GM18508 (cell line): ENCODE data around the gene IL21R.
"Not testable (repeated sequence)": the region's sequence is repeated elsewhere in the genome, so short reads cannot be mapped to it uniquely, and the experiment has no call there.

Experiments used
- ATAC-seq: cut with Tn5 transposase; IDR thresholded peaks from one replicate; pipeline ENCODE4 v1.9.1; 2021; ENCODE audit warnings: moderate number of reproducible peaks; ENCODE audit not compliant: insufficient read depth, unreplicated experiment

Gene IL21R

GRCh38 chr16:27374221-27374803, 27.7 kb upstream of the IL21R start:
- ATAC-seq: no peak

DNA sequence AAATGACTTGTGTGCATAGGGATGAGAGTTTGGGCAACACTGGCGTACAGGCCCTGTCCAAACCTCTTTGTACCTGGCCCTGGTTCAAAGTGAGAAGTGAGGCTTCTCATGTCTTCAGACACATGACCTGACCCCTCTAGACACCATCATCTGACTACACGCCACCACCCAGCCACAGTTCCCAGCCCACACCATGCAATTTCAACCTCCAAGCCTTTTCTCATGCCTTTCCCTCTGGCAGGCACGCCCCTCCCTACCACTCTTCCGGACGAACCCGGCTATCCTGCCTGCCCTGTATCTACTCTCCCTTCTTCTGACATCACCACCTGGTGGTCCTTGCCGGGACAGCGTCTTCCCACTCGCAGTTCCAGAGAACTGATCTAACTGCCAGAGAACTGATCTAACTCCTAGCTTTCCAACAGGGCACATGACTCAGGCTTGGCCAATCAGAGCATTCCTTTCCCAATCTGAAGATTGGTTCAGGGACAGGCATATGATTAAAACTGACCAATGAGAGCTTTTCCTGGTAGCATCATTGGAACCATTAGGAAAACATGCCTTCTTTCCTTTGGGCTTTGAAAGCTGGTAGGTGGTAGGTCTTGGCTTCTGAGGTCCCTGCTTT, 27.1 kb upstream of the IL21R start:
- peak; percentile 29 for ATAC-seq

DNA sequence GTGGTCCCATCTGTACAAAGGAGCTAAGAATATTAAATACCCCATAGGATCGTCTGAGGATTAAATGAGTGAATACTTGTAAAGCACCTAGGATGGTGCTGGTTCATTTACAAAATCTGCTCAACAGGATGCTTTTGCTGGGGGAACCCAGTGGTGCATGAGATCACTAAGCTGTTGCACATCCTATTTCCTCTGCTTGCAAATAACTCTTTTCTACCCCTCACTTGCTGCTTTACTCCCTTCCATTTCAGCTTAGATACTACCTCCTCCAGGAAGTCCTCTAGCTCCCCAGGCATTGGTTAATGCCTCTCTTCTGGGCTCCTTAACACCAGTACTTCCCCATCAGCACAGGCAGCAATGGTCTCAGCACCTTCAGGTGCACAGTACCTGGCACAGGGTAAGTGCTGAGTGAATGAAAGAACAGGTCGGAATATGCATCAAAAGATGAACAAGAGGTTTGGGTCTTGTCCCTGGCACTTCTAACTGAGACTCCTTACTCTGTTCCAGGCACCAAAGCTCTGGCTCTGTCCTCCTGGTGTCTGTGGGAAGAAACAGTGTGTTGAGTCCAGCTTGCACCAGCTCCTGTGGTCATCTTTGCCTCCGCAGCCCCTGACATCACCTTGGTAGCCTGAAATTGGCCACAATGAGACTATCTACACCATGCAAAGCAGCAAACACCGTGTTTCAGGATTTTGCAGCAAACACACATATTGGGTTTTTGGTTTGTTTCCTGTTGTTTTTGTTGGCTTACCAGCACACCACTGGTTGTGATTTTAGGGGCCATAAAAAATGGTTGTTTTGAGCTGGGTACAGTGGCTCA, 24.1 kb upstream of the IL21R start:
- ATAC-seq: no peak

DNA sequence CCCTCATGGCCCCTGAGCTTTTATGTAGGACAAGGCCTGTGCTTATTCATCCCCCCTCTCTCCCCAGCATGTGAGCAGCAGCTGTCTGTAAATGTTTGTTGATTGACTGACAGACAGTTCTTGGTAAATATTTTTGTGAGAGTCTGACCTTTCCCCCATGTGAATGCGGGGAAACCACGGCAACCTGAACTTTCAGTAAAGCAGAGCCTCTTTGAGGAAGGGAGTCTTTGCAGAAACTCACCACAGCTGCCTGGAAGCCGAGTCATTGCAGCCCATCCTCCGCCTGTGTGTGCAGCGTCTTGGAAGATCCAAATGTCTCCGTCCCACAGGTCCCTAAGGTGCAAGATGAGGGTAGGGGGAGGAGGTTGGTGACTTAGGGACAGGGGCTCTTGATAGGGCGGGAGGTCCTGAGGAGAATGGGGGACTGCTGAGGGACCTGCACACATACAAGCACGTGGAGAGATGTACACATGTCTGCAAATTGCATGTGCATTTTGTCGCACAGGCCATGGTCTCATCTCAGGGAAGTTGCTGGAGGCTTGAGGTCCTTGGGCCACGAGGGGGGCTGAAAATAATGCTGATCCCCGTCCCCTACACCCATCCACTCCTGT, 23.0 kb upstream of the IL21R start:
- no peak for ATAC-seq

DNA sequence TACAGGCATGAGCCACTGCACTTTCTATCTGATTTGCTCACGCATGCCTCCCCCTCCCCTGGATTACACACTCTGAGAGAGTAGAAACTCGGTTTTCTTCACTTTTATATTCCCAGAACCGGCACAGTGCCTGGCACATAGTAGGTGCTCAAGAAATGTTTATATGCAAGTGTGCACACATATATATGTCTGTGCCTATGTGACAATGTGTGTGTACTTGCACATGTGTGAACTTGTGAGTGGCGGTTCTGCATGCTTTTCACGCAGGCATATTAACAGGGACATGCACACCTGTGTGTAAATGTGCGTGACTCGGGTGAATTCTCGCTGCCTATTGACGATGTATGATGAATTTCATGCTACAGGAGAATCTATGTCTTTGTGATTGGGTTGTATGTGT, 22.1 kb upstream of the IL21R start:
- no peak for ATAC-seq

DNA sequence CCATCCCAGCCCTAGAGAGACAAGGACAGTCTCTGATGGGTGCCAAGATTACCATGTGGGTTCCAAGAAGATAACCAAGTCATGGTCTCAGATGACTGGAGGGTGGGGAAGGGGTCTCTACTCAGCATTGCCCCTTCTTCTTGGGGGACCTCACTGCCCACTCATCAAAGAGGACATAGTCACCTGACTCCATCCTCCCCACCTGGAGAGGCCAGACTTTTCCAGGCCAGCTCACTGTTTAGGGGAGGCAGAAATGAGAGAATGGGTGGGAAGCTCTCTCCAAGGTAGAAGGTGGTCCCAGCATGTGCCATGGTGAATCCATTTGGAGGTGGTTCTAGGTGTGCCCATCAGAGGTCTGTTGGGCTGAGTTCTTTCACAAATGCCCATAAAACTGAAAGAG, 20.7 kb upstream of the IL21R start:
- no peak for ATAC-seq

- no peak for ATAC-seq
Measured at GRCh38 chr16:27381974-27382855, 19.8 kb upstream of the IL21R start.

DNA sequence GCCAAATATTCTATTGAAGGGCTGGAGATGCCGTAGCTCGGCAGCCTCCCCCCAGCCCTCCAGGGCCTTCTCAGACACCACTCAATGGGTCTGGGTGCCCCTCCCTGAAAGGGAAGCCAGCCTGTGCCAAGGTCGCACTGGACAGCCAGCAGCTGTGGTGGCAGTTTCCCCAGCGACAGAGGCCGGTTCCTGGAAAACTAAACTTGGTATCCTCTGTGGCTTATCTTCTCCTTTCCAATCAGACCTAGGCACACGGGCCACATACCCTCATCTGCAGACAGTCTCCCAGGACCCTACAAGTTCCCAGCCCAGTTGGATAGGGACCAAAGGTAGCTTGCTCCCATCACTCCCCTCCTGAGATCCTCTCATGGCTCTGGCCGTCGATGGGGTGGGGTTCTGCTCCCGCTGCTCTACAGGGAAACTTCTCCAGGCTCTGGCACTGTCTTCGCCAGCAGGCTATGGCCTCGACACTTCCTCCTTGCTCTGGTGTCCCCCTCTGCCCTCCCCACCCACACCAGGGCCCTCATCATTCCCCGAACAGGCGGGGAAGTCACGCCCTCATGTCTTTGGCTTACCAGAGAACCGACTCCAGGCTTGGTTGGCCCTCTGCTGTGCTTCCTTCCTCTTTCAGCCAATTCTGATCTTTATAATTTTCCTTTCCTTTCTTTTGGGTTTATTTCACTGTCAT, 18.3 kb upstream of the IL21R start:
- no peak for ATAC-seq

DNA sequence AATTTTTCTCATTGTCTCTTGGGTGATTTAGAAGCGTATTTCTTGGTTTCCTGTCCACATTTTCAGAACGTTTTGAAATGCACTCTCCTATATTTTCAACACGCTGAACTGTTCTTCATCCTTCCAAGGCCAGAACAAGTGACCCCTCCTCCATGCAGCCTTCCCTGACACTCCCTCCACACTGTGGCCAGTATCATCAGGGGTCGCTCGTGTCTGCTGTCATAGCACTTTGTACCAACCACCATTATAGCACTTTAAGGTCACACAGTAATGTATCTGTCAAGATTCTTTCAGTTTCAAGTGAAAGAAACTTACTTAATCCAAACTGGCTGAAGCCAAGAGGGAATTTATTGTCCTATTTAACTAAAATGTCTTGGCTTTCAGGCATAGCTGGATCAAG, 17.5 kb upstream of the IL21R start:
- no peak for ATAC-seq

DNA sequence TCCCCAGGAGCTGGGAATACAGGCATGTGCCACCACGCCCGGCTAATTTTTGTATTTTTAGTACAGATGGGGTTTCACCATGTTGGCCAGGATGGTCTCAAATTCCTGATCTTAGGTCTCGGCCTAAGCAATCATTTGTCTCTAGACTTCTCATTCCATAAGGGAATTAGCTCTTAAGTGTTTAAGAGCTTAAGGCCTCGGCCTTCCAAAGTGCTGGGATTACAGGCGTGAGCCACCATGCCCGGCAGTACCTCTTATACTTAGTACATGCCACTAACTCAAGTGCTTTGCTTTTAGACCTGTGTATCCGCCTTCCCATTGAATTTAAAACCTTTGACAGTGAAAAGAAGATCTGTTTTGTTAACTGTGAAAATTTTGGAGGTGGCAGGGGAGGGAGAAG, 16.6 kb upstream of the IL21R start:
- ATAC-seq: no peak

DNA sequence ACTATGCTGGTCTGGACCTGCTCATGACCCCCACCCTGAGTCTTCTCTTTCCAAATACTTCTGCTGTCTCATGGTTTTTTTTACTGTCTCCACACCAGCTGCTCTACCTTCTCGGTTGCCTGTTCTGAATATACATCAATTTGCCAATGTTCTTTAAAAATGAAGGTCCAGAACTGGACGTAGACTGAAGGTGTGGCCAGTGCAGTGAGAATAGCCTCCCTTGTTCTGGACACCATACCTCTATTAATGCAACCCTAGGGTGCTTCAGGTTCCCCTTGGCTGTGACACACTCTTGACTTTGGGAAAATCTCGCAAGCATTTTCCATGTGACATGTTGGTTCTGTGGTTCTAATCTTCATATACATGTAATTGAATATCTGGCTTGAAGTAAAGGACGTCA, 15.3 kb upstream of the IL21R start:
- no peak for ATAC-seq

- peak; percentile 71 for ATAC-seq
Measured at GRCh38 chr16:27387724-27388123, 14.2 kb upstream of the IL21R start.

DNA sequence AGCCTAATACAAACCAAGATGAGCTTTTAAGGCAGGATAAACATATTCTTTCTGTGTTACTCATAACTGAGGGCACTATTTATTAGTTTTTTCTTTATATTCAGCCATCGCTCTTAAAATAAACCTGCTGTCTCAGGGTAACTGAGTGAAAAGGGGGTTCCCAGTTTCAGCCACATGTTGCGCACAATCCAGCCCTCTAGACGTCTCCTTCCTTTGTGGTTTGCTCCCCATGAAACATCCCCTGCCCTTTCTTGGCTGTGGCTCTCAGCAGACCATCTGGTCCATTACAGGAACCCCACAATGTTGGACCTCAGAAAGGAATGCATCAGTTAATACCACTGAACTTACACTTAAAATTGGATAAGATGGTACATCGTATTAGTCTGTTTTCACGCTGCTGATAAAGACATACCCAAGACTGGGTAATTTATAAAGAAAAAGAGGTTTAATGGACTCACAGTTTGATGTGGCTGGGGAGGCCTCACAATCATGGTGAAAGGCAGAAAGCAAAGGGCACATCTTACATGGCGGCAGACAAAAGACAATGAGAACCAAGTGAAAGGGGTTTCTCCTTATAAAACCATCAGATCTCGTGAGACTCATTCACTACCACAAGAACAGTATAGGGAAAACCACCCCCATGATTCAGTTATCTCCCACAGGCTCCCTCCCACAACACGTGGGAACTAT, 12.6 kb upstream of the IL21R start:
- ATAC-seq: no peak

DNA sequence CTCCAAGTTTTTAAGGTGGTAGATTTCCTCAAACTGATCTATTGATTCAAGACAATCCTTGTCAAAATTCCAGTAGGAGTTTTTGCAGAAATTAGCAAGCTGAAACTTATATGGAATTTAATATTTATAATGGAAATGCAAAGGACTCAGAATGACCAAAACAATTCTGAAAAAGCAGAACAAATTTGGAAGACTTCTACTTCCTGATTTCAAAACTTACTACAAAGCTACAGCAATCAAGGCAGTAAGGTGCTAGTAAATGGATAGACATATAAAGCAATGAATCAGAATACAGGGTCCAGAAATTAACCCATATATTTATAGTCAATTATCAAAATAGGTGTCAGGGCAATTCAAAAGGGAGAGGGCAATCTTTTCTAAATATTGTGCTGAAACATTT, 11.8 kb upstream of the IL21R start:
- ATAC-seq: no peak

GRCh38 chr16:27392671-27393070, 9.3 kb upstream of the IL21R start:
- no peak for ATAC-seq

- no peak for ATAC-seq
Measured at GRCh38 chr16:27394516-27394915, 7.5 kb upstream of the IL21R start.

GRCh38 chr16:27398341-27398893, 3.6 kb upstream of the IL21R start:
- ATAC-seq: not testable (repeated sequence)

- no peak for ATAC-seq
Measured at GRCh38 chr16:27398894-27399853, 2.8 kb upstream of the IL21R start.
